K562 (cell line): ENCODE measurements around the gene CNTN5. TPM values are rescaled to one million over a fixed set of nuclear protein-coding genes. Genes with fewer than 3 reads are reported as not detected.

Experiments
- ATAC-seq: fragments of 200-7000 bp; cut with Tn5 transposase; 3 replicates; pipeline ENCODE4 v1.9.1; 2020; ENCODE audit warnings: moderate library complexity
- BruUV-seq: library from RNA; stranded (reverse); fragments of 400-500 nt; replicated peaks from 2 replicates; lab custom pipeline; 2021; lab: Mats Ljungman, UMichigan
- CTCF ChIA-PET: fragments of 300-600 bp; formaldehyde crosslinking; extraction: SDS; loops from one replicate; lab custom pipeline; 2021; ENCODE audit warnings: low intra/inter-chr PET ratio; lab: Yijun Ruan, JAX
- POLR2A ChIA-PET: fragments of 300-600, 350-650 bp; sonication (Branson Sonifier 250); formaldehyde crosslinking; extraction: SDS; loops from one replicate; lab custom pipeline; 2021; ENCODE audit warnings: antibody characterized with exemption, inconsistent platforms; lab: Yijun Ruan, JAX
- DNase-seq, 4 experiments: peaks; one replicate each; pipeline versions ENCODE4 v3.0.0 to v3.0.0-alpha.2; 2011 to 2018; ENCODE audit warnings: low spot score in 3 of 4, mixed read lengths in 3 of 4; ENCODE audit errors: extremely low read depth in 1 of 4
- FAIRE-seq: peaks from 2 replicates; lab custom pipeline; 2011; peaks lifted over from hg19 to GRCh38; lab: Jason Lieb, UNC
- H2AFZ ChIP-seq: 2 replicates; pipeline ENCODE4 v1.6.0; 2011; ENCODE audit warnings: low read depth, low read length, control low read depth, inconsistent platforms
- H3K27ac ChIP-seq: fragments of 200-600 bp; 3 replicates; pipeline ENCODE4 v1.8.0; 2011; ENCODE audit warnings: low read depth, mild to moderate bottlenecking, control low read depth, inconsistent platforms, low read length, moderate library complexity, mixed read lengths; ENCODE audit errors: extremely low read depth
- H3K27me3 ChIP-seq, 2 experiments: fragments of 300-600 bp in 1 of 2; 2 replicates in 1 of 2; 3 replicates in 1 of 2; pipeline versions ENCODE4 v1.6.0 to v1.8.0; 2011; ENCODE audit warnings: inconsistent platforms in 2 of 2, low read length in 2 of 2, mild to moderate bottlenecking in 1 of 2, mixed read lengths in 1 of 2, moderate library complexity in 1 of 2; ENCODE audit not compliant: control insufficient read depth in 2 of 2, insufficient read depth in 2 of 2
- H3K36me3 ChIP-seq: fragments of 300-600 bp; 3 replicates; pipeline ENCODE4 v1.8.0; 2011; ENCODE audit warnings: mild to moderate bottlenecking, low read length, inconsistent platforms; ENCODE audit not compliant: control insufficient read depth, insufficient read depth
- H3K4me1 ChIP-seq, 2 experiments: fragments of 200-600 bp in 1 of 2; replicated peaks in 1 of 2; 2 replicates in 1 of 2; 3 replicates in 1 of 2; pipeline versions ENCODE4 v1.5.1 to v1.8.0; 2011; ENCODE audit warnings: inconsistent platforms in 2 of 2, low read length in 2 of 2, mild to moderate bottlenecking in 1 of 2, mixed read lengths in 1 of 2, moderate library complexity in 1 of 2; ENCODE audit not compliant: control insufficient read depth in 2 of 2, insufficient read depth in 2 of 2
- H3K4me2 ChIP-seq: 2 replicates; pipeline ENCODE4 v1.6.1; 2011; ENCODE audit warnings: low read length, control low read depth, inconsistent platforms, mixed read lengths; ENCODE audit not compliant: insufficient read depth
- H3K4me3 ChIP-seq: fragments of 200-600 bp; sonication (generic), shearing (Covaris generic); 2 replicates; pipeline ENCODE4 v1.5.1; 2016; ENCODE audit warnings: control low read depth, inconsistent platforms
- H3K79me2 ChIP-seq: fragments of 200-600 bp; 3 replicates; pipeline ENCODE4 v1.8.0; 2011; ENCODE audit warnings: low read length, inconsistent platforms; ENCODE audit not compliant: control insufficient read depth, insufficient read depth
- H3K9ac ChIP-seq, 2 experiments: 2 replicates each; pipeline versions ENCODE4 v1.6.0 to v1.6.1; 2011; ENCODE audit warnings: low read depth in 2 of 2, low read length in 2 of 2, control low read depth in 1 of 2, inconsistent platforms in 1 of 2, mild to moderate bottlenecking in 1 of 2, mixed read lengths in 1 of 2; ENCODE audit not compliant: insufficient read depth in 1 of 2
- H3K9me1 ChIP-seq: one replicate; pipeline ENCODE4 v1.6.0; 2011; ENCODE audit warnings: inconsistent platforms, mild to moderate bottlenecking, low read length, moderate library complexity; ENCODE audit not compliant: control insufficient read depth, insufficient read depth
- H3K9me3 ChIP-seq: replicated peaks from 2 replicates; pipeline ENCODE4 v1.5.1; 2011; ENCODE audit warnings: low read depth, low read length, inconsistent platforms; ENCODE audit not compliant: control insufficient read depth, insufficient read depth
- H4K20me1 ChIP-seq: replicated peaks from 2 replicates; pipeline ENCODE4 v1.6.1; 2011; ENCODE audit warnings: low read length, inconsistent platforms, mixed read lengths; ENCODE audit not compliant: control insufficient read depth, insufficient read depth
- CREBBP ChIP-seq: IDR thresholded peaks from one replicate; pipeline ENCODE4 v1.6.1; 2012; ENCODE audit warnings: low read depth, mild to moderate bottlenecking, control low read depth, inconsistent platforms, low read length
- ESRRA ChIP-seq: fragments of 450-650 bp; IDR thresholded peaks from 2 replicates; pipeline ENCODE4 v1.6.1; 2014; ENCODE audit warnings: low read depth, mild to moderate bottlenecking, moderate library complexity, borderline replicate concordance
- FOS ChIP-seq: IDR thresholded peaks from 3 replicates; pipeline ENCODE4 v1.6.1; 2011; ENCODE audit not compliant: insufficient read length; ENCODE audit errors: extremely low read depth
- FOXP4 ChIP-seq: sonication (generic); formaldehyde crosslinking; IDR thresholded peaks from 2 replicates; pipeline ENCODE4 v1.8.0; 2022; ENCODE audit warnings: mild to moderate bottlenecking, missing genetic modification reagents, borderline replicate concordance
- IRF1 ChIP-seq: sonication (generic); formaldehyde crosslinking; IDR thresholded peaks from 2 replicates; pipeline ENCODE4 v1.8.0; 2022; ENCODE audit warnings: missing genetic modification reagents, mild to moderate bottlenecking, borderline replicate concordance
- MEF2D ChIP-seq: conservative IDR thresholded peaks from 2 replicates; pipeline ENCODE4 v1.6.1; 2016; ENCODE audit warnings: low read depth, missing genetic modification characterization, missing compliant biosample characterization
- NR2F6 ChIP-seq: fragments of 450-650 bp; formaldehyde crosslinking; IDR thresholded peaks from 2 replicates; pipeline ENCODE4 v1.4.0; 2020; ENCODE audit warnings: mild to moderate bottlenecking
- RAD51 ChIP-seq: fragments of 450-650 bp; IDR thresholded peaks from 2 replicates; pipeline ENCODE4 v1.7.1; 2016; ENCODE audit warnings: low read depth, mild to moderate bottlenecking, borderline replicate concordance
- RBM34 ChIP-seq: fragments of 200-400 bp; formaldehyde crosslinking; IDR thresholded peaks from 2 replicates; pipeline ENCODE4 v1.6.1; 2018; ENCODE audit warnings: low read length, borderline replicate concordance; ENCODE audit not compliant: insufficient read depth
- SPI1 ChIP-seq: IDR thresholded peaks from 2 replicates; pipeline ENCODE4 v1.6.1; 2011; ENCODE audit warnings: low read depth, low read length, control low read depth, borderline replicate concordance
- ZBTB5 ChIP-seq: fragments of 450-650 bp; IDR thresholded peaks from 2 replicates; pipeline ENCODE4 v1.6.1; 2017; ENCODE audit warnings: antibody characterized with exemption
- ZKSCAN1 ChIP-seq: fragments of 150-350 bp; IDR thresholded peaks from 2 replicates; pipeline ENCODE4 v1.6.1; 2016; ENCODE audit warnings: low read depth, low read length
- ZNF224 ChIP-seq: sonication (generic); formaldehyde crosslinking; IDR thresholded peaks from 2 replicates; pipeline ENCODE4 v1.8.0; 2022; ENCODE audit warnings: mild to moderate bottlenecking, missing genetic modification reagents
- ZNF449 ChIP-seq: fragments of 250-450 bp; sonication (Bioruptor Pico); IDR thresholded peaks from 2 replicates; pipeline ENCODE4 v1.8.0; 2022; ENCODE audit warnings: moderate library complexity, mild to moderate bottlenecking, inconsistent platforms
- WGBS: fragments of 100-300 bp; shearing (Covaris generic); methylation state at CpG from one replicate; pipeline ENCODE4 v1.1.6; 2016; ENCODE audit warnings: low coverage, mixed read lengths; ENCODE audit not compliant: insufficient coverage; ENCODE audit errors: missing lambda C conversion rate; 5-methylcytosine and 5-hydroxymethylcytosine counted together
- in situ Hi-C: fragments of 300-500 bp; cut with MboI; formaldehyde crosslinking; loops from 4 replicates; pipeline ENCODE4 v1.15.0; 2018; ENCODE audit warnings: inconsistent platforms, mixed read lengths
- intact Hi-C: fragments of 100-400 bp; cut with micrococcal nuclease; formaldehyde crosslinking; loops from 2 replicates; pipeline ENCODE4 v1.14.2; 2022
- polyA plus RNA-seq, 8 experiments: library from polyadenylated mRNA; depleted of rRNA in 4 of 8; stranded (reverse) in 5 of 8; unstranded in 3 of 8; fragments of >200 nt; fragmentation: Nextera tagmentation in 2 of 8; fragmentation: Illumina TruSeq in 1 of 8; extraction: Ambion mirVana in 2 of 8; extraction: Trizol in 1 of 8; gene quantifications; 2 replicates each; pipeline versions ENCODE4 v1.2.1 to v1.2.3, GENCODE V29; 2011 to 2014; ENCODE audit warnings: inconsistent platforms in 1 of 8, missing spikeins in 1 of 8
- total RNA-seq, 7 experiments: library from RNA; depleted of rRNA in 6 of 7; stranded (reverse); fragments of >200 nt in 6 of 7; fragmentation: Illumina TruSeq in 2 of 7; extraction: Trizol in 2 of 7; gene quantifications; 2 replicates each; pipeline versions ENCODE4 v1.2.1 to v1.2.3, GENCODE V29; 2011 to 2021; ENCODE audit warnings: low replicate concordance in 1 of 7

Gene CNTN5
- total and polyA plus RNA-seq, 9 of the 15 experiments (the other 6 are each of a cell fraction or from before 2014, with no cell fraction given) = 0.03 TPM; not detected in 8

- ATAC-seq (no peak), FAIRE-seq (no peak), DNase-seq (no peak)
- intact Hi-C loops = no loop called here
- H3K4me3 ChIP-seq = no peak overlapping the region
- H2AFZ ChIP-seq = no peak overlapping the region
- no peak overlapping the region for H3K27ac ChIP-seq
- H3K27me3 ChIP-seq = no peaks in the 10 kb centered on the region
- no peaks in the 10 kb centered on the region for H3K36me3 ChIP-seq
- in situ Hi-C loops = no loop called here
- no peak overlapping the region for H3K9ac ChIP-seq
- no TSS peak for BruUV-seq
- no peak overlapping the region for H3K4me2 ChIP-seq
- no peaks in the 10 kb centered on the region; the same call in 1 of the 2 replicates for H3K9me3 ChIP-seq
- 0% methylated on average over 2 of the region's 2 CpGs for WGBS
- H3K79me2 ChIP-seq = no peaks in the 10 kb centered on the region
- ChIA-PET POLR2A (no interaction called here), CTCF (no interaction called here)
- no peaks in the 10 kb centered on the region for H3K4me1 ChIP-seq
- no peaks in the 10 kb centered on the region for H3K9me1 ChIP-seq
- H4K20me1 ChIP-seq = no peaks in the 10 kb centered on the region
- no peak for TF ChIP-seq FOS
- TF ChIP-seq RAD51 = no peak
- TF ChIP-seq SPI1 = no peak
- TF ChIP-seq ZNF224 (CRISPR knock-in tag) = no peak
- no peak for TF ChIP-seq ESRRA
- no peak for TF ChIP-seq FOXP4 (CRISPR knock-in tag)
- TF ChIP-seq MEF2D = no peak
- no peak for TF ChIP-seq NR2F6 (CRISPR knock-in tag)
- TF ChIP-seq RBM34 = no peak
- no peak for TF ChIP-seq ZKSCAN1
- TF ChIP-seq IRF1 = no peak
- TF ChIP-seq CREBBP = no peak
- TF ChIP-seq ZBTB5 = no peak
- TF ChIP-seq ZNF449 (CRISPR knock-in tag) = no peak
Measured at GRCh38 chr11:99519095-99519494, 498.3 kb downstream of the CNTN5 start.
